ENCODE results near the gene CIC. TPM values are rescaled to one million over a fixed set of nuclear protein-coding genes. Genes with fewer than 3 reads are reported as not detected.

Gene CIC
- total and polyA plus RNA-seq, 9 of the 15 experiments (the other 6 are each of a cell fraction or from before 2014, with no cell fraction given), result 0.07 to 44.7 (median 8.6) TPM

DNA sequence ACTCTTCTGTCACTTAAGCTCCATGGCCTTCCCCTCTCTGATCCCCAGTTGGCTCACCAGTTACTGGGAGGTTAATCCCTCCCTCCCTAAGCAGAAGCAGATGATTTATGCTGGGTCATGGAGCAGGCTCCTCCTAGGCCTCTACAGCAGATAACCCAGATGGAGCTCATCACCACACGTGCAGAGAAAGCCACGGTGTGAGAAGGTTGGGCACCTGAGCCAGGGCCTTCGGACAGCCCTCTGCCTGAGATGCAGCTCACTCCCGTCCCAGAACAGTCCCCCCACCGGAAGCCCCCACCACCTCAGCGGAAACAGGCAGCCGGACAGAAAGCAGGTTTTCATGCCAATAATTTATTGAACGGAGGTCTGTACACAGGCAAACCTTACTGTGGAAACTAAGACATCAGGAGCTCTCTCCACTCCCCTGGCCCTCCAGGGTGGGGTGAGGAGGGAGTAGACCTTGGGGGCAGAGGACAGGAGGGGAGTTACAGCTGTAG is 39.1 kb upstream of the CIC start (continued):
- TF ChIP-seq, protein P1, sequence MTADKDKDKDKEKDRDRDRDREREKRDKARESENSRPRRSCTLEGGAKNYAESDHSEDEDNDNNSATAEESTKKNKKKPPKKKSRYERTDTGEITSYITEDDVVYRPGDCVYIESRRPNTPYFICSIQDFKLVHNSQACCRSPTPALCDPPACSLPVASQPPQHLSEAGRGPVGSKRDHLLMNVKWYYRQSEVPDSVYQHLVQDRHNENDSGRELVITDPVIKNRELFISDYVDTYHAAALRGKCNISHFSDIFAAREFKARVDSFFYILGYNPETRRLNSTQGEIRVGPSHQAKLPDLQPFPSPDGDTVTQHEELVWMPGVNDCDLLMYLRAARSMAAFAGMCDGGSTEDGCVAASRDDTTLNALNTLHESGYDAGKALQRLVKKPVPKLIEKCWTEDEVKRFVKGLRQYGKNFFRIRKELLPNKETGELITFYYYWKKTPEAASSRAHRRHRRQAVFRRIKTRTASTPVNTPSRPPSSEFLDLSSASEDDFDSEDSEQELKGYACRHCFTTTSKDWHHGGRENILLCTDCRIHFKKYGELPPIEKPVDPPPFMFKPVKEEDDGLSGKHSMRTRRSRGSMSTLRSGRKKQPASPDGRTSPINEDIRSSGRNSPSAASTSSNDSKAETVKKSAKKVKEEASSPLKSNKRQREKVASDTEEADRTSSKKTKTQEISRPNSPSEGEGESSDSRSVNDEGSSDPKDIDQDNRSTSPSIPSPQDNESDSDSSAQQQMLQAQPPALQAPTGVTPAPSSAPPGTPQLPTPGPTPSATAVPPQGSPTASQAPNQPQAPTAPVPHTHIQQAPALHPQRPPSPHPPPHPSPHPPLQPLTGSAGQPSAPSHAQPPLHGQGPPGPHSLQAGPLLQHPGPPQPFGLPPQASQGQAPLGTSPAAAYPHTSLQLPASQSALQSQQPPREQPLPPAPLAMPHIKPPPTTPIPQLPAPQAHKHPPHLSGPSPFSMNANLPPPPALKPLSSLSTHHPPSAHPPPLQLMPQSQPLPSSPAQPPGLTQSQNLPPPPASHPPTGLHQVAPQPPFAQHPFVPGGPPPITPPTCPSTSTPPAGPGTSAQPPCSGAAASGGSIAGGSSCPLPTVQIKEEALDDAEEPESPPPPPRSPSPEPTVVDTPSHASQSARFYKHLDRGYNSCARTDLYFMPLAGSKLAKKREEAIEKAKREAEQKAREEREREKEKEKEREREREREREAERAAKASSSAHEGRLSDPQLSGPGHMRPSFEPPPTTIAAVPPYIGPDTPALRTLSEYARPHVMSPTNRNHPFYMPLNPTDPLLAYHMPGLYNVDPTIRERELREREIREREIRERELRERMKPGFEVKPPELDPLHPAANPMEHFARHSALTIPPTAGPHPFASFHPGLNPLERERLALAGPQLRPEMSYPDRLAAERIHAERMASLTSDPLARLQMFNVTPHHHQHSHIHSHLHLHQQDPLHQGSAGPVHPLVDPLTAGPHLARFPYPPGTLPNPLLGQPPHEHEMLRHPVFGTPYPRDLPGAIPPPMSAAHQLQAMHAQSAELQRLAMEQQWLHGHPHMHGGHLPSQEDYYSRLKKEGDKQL (CRISPR knock-in tag; IDR thresholded peaks at IDR 0.05; ENCODE audit: borderline replicate concordance), result no peak
- no peak for TF ChIP-seq WHSC1 (IDR thresholded peaks at IDR 0.05; ENCODE audit: low read length)
- TF ChIP-seq YBX1 (IDR thresholded peaks at IDR 0.05), result no peak
- no peak for TF ChIP-seq TBL1XR1 (IDR thresholded peaks at IDR 0.05; ENCODE audit: low read length in 2 of 2)
- TF ChIP-seq, protein P2, sequence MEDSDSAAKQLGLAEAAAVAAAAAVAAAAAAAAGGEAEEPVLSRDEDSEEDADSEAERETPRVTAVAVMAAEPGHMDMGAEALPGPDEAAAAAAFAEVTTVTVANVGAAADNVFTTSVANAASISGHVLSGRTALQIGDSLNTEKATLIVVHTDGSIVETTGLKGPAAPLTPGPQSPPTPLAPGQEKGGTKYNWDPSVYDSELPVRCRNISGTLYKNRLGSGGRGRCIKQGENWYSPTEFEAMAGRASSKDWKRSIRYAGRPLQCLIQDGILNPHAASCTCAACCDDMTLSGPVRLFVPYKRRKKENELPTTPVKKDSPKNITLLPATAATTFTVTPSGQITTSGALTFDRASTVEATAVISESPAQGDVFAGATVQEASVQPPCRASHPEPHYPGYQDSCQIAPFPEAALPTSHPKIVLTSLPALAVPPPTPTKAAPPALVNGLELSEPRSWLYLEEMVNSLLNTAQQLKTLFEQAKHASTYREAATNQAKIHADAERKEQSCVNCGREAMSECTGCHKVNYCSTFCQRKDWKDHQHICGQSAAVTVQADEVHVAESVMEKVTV (CRISPR knock-in tag; IDR thresholded peaks at IDR 0.05), result no peak
- TF ChIP-seq ZNF444 (CRISPR knock-in tag; IDR thresholded peaks at IDR 0.05), result no peak
- no peak for TF ChIP-seq XRCC4 (IDR thresholded peaks at IDR 0.05; ENCODE audit: extremely low read depth, insufficient read depth, insufficient read length)
- TF ChIP-seq, protein P3, sequence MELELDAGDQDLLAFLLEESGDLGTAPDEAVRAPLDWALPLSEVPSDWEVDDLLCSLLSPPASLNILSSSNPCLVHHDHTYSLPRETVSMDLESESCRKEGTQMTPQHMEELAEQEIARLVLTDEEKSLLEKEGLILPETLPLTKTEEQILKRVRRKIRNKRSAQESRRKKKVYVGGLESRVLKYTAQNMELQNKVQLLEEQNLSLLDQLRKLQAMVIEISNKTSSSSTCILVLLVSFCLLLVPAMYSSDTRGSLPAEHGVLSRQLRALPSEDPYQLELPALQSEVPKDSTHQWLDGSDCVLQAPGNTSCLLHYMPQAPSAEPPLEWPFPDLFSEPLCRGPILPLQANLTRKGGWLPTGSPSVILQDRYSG (tag; conservative IDR thresholded peaks at IDR 0.05; ENCODE audit: low read depth), result no peak
- no peak for TF ChIP-seq TAF15 (IDR thresholded peaks at IDR 0.05; ENCODE audit: low read depth, low read length)
- peak in 1 of 2 experiments; percentile 48; a peak in 1 of 4 replicates for TF ChIP-seq SRF (CRISPR knock-in tag; IDR thresholded peaks at IDR 0.05)
